Astrocyte of the cerebellum (primary cell): Measurements from ENCODE around the gene EPS8L1.
A peak's percentile ranks its signal among the peaks of the same experiment; 100 is the strongest.

ENCODE experiments used
- DNase-seq: peaks from one replicate; pipeline ENCODE4 v3.0.0-alpha.2; 2011; ENCODE audit warnings: low read depth
- H3K4me3 ChIP-seq: 2 replicates; pipeline ENCODE4 v1.5.1; 2011; ENCODE audit warnings: mild to moderate bottlenecking, low read depth, low read length, moderate library complexity
- CTCF ChIP-seq: IDR thresholded peaks from 2 replicates; pipeline ENCODE4 v1.5.1; 2012; ENCODE audit warnings: low read length, low read depth, moderate library complexity, mild to moderate bottlenecking; ENCODE audit errors: missing control alignments
- in situ Hi-C: cut with HindIII; loops from 2 replicates; pipeline ENCODE4 v1.10.0; 2017; ENCODE audit warnings: low sequenced_read_pairs

Gene EPS8L1

GRCh38 chr19:55116859-55117662 is 41.4 kb downstream of the EPS8L1 start, which contains the start of gene PPP1R12C:
Gene PPP1R12C, minus strand, starts transcription at chr19:55117637. Its CDS starts 94 bp downstream, at chr19:55117543.
- no peak for DNase-seq
- peak within 1 kb of the TSS; percentile 77 for H3K4me3 ChIP-seq
- TF ChIP-seq CTCF, result no peak
- in situ Hi-C loops, result loop anchor here (5.0 kb wide), 1 partner anchor 55 kb away; no protein-coding TSS in a partner anchor

GRCh38 chr19:55117663-55118391 is 42.2 kb downstream of the EPS8L1 start:
- no peak for TF ChIP-seq CTCF
- peak overlapping the region; percentile 77 for H3K4me3 ChIP-seq
- in situ Hi-C loops, result loop anchor here (5.0 kb wide), 1 partner anchor 54 kb away; no protein-coding TSS in a partner anchor
- peak; percentile 97 for DNase-seq

GRCh38 chr19:55118401-55118991 is 42.8 kb downstream of the EPS8L1 start:
- TF ChIP-seq CTCF, result no peak
- DNase-seq, result no peak
- H3K4me3 ChIP-seq, result peak overlapping the region; percentile 77
- in situ Hi-C loops, result loop anchor here (5.0 kb wide), 1 partner anchor 54 kb away; no protein-coding TSS in a partner anchor

GRCh38 chr19:55119053-55119452 is 43.4 kb downstream of the EPS8L1 start:
- no peak for TF ChIP-seq CTCF
- H3K4me3 ChIP-seq, result no peak overlapping the region
- in situ Hi-C loops, result loop anchor here (5.0 kb wide), 1 partner anchor 53 kb away; no protein-coding TSS in a partner anchor
- DNase-seq, result no peak

- no peak for DNase-seq
- in situ Hi-C loops, result no loop called here
- TF ChIP-seq CTCF, result no peak
- H3K4me3 ChIP-seq, result no peak overlapping the region
These were observed 55.8 kb downstream of the EPS8L1 start for GRCh38 chr19:55131421-55131820.

GRCh38 chr19:55132453-55133129 is 56.9 kb downstream of the EPS8L1 start:
- H3K4me3 ChIP-seq, result no peak overlapping the region
- in situ Hi-C loops, result no loop called here
- peak; percentile 16 for TF ChIP-seq CTCF
- no peak for DNase-seq
